Cortex of kidney (tissue), 1 donor: ENCODE data around the gene IGF1R.

Experiments used
- DNase-seq: peaks from one replicate; lab custom pipeline; 2025; lab: John Stamatoyannopoulos, UW

Gene IGF1R

DNA sequence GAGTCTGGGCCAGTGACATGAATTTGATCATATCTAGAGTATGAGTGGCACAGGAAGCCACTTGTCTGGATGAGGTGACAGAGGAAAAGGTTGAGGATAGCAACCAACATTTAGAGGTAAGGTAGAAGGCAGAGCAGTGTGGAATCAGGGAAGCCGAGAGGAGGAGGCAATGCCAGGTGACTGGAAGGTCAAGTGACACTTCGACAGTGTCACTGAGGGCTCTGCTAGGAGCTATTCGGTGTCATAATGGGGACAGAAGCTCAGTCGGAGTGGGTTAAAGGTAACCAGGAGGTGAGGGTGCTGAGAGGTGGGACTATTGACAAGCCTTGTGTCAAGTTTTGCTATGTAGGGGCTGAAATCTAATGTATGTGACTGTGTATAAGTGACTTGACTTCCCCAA is 56.7 kb downstream of the IGF1R start:
- no peak for DNase-seq

DNA sequence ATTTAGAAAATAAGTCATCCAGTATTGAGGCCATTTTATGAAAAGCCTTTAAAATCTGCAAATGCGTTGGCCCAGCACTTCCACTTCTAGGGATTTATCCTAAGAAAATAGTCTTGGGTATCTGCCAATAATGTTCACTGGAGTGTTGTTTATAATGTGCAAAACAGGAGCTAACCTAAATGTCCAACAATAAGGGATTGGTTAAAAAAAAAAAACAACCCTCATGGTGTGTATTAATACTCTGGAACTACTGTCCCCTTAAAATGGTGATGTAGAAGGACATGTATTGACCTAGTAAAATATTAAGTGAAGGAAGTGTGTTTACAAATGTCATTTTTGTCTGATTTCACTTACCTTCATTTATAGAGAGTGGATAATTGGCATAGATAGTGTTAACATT is 58.0 kb downstream of the IGF1R start:
- no peak for DNase-seq

DNA sequence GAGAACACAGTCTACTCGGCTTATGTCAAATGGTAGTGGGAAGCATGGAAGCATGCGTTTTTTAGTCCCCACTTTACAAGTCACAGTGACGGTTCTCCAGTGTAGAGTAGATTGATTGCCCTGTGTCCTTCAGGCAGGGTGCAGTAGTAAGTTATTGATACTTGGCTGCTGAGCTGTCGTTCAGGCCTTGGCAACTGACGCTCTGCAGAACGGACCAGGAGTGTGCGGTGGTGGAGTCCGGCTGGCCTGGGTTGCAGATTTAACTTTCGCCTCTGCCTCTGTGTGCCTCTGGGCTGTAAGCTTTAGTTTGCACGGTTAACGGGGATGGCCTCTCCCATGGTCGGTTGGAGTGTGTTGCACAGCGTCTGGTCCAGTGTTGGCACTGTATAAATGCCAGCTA is 58.6 kb downstream of the IGF1R start:
- no peak for DNase-seq

DNA sequence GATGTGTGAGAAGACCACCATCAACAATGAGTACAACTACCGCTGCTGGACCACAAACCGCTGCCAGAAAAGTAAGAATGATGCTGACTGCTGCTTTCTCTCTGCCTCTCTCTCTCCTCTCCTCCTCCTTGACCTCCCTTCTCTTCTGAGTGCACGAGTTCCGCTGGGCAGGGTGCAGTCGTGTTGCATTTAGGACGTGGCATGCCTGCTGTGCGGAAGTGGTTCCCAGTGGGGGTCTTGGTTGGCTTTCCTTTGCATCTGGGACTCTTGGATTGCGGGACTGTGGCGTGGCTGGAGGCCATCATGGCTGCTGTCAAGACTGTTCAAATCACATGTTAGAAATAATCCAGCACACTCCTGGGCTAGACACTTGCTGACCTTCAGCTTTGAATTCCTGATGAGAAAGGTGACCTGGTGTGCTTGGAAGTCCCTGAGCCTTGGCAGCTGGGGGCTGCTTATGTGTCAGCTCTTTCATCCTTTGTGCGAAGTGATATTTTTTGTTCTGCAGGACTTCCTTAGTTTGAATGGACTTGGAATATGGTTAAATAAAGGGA is 59.8 kb downstream of the IGF1R start:
- DNase-seq = no peak

DNA sequence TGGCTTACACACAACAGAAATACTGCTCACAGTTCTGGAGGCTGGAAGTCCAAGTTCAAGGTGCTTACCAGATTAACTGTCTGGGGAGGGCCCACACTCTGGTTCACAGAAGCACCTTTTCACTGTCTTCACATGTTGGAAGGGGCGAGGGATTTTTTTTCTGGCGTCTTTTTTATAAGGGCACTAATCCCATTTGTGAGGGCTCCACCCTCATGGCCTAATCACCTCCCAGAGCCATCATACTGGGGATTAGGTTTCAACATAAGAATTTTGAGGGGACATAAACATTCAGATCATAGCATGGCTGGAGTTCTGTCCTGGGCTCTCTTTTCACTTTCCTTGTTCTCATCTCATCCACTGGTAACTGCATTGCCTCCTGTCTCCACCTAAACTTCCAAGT is 63.5 kb downstream of the IGF1R start:
- DNase-seq = no peak

DNA sequence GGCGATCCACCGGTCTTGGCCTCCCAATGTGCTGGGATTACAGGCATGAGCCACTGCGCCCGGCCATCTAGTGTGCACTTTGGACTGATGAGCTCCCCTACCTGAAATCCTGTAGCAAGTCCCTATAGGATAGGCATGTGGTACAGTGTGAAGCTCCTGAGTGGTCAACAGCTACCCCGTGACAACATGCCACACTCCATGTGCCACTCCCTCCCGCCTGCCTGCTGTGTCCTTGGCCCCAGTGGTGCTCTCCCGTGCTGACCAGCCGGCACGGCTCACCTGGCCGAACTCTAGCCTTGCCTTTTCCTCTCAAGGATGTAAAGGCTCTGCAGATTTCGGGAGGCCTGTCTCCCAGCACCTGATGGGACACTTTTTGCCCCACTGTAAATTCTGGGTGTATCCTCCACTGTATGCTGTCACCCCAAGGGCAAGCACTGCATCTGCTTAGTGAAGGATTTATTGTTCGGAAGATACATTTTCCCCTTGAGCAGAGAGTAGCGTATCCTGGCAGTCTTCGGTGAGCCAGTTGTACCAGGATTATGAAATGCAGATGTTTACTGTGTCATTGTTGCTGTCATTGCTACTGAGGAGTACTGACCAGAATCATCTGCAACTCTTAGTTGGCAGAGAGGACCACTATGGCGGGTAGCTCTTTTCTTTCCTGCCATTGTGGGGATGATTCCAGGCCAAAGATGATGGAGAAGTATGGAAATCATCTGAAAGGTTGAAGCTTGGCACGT is 64.7 kb downstream of the IGF1R start:
- DNase-seq = no peak

DNA sequence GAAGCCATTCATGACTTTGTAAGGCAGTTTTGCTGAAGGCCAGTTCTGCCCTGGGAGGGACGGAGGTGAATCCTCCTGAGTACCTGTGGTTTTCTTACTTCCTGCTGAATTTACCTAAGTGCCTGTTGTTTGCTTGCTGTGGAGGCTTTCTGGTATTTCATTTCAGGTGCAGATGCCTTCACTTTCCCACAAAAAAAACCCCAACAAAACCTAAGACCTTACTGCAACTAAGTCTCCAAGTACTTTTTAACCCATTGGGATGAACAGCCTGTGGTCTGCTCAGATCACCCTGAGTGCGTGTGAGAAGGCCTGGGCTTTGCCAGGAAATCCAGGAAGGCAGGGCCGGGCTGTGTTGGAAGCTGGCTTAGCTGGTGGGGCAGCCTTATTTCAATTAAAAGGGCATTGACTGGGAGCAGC is 65.3 kb downstream of the IGF1R start:
- no peak for DNase-seq

DNA sequence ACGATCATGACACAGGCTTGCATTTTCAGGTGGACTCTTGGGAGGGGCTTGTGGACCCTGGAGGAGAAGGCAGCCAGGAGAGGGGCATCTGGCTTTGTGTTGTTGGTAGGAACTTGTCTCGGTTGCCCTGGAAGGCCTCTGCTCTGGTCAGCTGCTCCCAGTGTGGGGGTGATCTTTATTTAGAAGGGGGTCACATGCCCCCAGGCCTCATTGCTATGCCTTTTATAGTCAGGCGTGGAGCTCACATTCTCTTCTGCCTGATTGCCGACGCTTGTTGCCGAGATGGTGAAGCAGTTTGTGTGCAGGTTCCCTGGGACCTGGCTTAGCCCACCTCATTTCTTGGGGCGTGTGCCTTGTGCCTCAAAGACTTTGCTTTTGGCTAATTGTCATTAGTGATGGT is 66.6 kb downstream of the IGF1R start:
- DNase-seq = no peak

DNA sequence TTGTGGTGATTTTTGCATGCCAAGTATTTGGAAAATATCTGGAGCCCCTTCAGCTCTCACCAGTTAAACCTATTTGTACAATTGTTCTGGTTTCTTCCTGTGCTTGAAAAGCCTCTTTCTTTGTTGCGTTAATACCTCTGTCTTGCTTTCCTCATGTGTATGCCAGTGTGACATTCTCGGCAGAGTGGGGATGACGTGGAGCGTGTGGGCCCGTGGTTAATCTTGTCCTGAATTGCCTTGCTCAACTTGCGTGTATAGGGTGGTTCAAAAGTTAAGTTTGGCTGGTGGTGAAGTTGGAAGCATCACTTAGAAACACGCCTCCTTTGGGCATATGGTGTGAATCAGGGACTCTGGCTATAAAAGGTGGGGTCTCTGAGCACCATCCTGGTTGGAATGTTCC is 67.1 kb downstream of the IGF1R start:
- DNase-seq = no peak

DNA sequence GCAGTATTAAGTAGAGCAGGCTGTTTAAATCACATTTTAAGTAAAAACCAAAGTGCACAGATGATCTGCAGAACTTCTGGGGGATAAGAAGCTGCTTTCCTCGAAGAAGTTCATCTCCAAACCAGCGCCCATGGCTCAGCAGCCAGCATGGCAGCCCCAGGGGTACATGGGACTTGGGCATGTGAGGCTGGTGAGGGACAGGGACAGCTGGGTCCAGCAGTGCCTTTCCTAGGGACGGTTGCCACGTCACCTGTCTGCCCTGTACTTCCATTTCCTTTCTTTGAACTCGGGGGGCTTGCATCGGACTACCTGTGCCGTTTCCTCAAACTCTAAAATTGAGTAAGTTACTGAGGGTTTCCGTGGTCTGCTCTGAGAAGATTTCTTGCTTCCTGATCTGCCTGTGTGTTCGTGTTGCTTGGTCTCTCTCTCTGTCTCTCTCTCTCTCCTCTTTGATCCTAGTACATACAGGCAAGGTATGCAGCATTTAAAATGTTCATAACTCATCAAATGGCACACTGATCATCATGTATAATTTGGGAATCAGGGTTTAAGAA is 67.6 kb downstream of the IGF1R start:
- no peak for DNase-seq

DNA sequence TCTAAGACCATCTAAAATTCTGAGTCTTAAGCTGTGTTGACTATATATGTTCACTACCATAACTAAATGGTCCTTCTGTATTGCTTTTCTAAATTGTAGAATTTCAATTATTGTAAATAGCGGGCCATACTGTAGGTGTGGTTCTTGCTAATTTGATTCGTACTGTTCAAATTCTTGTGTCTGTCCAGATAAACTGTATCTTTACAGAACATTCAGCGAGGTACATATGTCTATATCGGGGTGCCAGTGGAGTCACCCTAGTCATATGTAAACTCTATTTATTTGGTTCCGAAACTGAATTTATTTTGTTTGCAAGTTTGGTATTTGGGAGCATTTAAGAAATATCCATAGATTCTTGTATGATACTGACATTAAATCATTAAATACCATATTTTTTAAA is 69.0 kb downstream of the IGF1R start:
- no peak for DNase-seq

DNA sequence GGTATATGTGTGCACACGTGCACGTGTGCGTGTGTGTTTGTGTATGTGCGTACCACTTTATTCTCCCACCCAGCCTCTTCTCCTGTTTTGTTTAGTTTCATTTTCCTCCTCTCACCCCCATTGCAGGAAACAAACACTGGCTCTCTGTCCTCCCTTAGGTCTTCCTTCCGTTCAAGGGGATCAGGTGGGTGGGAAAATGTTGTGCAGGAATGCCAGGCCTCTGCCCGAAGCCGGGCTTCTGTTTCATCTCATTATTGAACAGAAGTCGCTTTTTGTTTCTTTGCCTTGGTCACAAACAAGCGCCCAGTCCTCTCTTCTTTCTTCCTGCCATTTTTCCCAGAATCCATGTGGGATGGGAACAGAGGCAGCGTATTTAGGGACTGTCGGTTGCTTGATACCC is 69.6 kb downstream of the IGF1R start:
- no peak for DNase-seq

DNA sequence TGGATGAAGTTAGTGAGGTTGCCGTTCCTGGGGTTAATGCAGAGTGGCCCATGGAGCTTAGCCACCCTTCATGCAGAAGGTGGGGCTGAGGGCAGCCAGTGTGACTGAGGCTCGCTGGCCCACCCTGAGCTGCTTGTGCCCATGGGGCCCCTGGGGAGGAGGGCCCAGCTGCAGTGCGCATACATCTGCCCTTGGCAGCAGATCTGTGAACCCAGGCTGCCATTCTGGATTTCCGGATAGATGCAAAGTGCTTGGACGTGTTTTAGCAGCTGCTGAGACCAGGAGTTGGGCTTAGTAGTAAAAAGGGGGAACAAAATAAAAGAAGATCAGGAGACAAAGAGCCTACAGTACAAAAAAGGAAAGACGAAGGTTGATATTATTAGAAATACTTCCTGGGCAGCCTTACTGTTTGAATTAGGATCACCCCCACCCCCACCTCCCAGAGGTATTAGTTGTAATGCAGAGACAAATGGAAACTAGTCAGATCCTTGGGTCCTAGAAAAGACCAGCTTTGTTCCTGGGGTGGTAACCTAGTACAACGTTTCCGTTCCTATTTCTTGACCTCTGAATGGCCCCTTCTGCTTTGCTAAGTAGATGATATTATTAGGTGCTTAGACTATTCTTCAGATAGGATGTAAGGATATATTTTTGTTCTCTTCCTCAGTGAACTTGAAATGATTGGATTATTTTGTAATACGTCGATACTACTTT is 70.2 kb downstream of the IGF1R start:
- DNase-seq = no peak

DNA sequence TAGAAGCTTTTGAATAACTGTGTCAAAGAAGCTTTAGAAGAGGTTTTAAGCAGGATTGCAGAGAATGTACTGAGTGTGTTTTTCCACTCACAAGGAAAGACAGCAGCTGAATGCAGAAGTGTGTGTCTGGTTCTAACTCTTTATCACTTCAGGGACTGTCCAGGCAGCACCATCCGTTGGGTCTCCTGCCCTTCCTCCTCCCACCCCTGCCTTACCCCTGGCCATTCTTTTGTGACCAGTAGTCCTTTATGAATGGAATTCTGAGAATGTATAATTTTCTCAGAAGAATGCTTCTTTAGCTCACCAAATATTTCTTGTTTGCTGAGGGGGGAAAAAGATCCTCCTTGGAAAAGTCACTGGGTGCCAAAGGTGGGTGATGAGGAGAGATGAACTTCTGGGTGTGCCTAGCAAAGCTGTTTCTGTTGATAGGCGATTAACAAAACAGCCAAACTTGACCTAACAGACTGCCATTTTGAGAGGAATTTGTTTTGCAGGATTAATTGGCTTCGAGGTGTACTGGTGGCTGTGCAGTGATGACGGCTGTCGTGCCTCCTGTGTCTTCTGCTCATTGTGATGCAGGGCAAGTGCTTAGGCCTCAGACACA is 70.9 kb downstream of the IGF1R start:
- no peak for DNase-seq

DNA sequence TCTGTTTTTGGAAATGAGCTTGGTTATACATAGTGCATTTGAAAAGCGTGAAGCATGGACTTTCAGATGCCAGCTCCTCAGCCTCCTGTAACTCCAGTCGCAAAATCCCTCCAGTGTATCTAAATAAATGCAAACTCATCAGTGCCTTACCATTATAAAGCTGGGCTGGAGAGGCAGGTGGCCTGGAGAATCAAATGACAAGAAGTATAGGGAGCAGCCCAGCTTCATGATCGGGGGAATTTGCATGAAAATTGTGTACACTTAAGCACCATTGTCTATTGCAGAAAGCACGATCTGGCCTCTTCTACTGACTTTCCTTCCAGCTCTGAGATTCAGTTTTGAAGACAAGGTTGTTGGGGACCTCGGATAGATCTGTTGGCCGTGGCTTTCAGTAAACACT is 71.7 kb downstream of the IGF1R start:
- no peak for DNase-seq

DNA sequence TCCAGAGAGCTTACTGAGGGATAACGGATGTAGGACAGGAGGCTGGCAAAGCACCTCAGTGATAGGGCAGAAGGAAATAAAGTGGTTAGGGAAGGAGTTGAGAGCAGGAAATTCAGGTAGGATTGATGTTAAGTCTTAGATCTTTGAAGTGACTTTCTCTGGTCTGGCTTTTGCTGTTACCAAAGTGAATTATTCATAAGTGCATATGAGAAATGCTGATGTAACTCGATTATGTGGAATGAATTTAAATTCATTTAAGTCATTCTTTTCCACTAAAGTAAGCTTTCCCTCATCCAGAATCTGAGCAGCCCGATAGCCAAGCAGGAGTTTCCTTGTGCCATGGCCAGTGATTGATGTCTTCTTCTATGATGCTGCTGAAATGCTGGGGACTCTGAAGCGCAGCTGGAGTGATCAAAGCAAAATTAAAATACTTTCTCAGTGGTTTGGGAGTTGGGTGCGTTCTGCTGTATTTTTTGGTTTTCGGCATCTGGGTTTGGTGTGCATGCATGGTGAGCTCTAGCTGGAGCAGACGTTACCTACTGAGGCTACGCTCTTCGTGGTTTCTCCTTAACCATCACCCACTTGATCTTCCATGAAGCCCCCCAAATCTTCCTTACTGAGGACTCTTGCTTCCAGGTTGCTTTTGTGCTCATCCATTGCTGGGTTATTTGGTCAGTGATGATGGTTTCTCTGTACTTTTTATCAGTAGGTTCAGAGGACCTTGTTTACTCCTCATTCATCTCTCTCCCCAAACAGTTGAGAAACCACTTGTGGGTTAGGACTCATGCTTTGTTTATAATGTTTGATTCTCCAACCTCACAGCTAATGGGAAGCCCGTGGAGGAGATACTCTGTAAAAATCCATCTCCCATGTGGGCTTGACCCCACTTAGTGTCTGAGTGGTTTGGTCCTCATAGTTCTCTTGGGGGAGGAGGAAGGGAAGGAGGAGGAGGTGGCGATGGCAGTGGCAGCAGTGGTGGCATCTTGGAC is 72.5 kb downstream of the IGF1R start:
- DNase-seq = no peak

DNA sequence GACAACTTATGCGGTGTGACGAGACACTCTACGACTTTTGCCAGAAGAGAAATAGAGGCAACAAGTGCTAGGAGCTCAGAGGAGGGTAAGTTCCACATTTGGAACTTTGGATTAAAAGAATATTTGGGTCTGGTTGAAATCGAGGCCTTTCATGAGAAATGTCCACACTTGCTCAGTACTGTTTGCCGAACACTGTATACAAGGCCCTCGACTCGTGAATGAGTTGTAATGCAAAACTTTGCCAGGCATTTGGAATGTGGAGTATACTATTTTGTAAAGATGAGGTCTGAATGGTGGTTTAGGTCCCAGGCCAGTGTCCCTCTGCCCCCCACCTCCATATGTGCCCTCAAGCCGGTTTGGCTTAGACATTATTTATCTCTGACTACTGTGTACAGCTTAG is 73.9 kb downstream of the IGF1R start:
- no peak for DNase-seq

DNA sequence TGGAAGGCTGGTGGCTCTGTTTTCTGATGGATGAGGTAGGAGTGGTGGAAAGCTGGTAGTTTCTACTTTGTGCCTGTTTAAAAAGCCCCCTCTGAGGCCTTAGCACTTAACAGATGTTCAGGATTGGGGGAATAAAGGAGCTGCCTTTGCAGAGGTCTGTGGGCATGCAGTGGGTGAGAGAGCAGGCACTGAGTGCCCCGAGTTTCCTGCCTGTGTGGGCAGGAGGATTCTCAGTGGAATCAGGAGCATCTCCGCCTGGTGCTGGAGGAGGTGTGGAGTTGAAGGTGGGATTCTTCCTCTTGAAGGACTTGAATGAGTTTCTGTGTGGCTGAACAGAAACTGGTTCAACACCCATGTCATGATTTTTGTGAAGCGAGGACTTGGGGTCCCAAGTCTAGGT is 74.3 kb downstream of the IGF1R start:
- DNase-seq = no peak

DNA sequence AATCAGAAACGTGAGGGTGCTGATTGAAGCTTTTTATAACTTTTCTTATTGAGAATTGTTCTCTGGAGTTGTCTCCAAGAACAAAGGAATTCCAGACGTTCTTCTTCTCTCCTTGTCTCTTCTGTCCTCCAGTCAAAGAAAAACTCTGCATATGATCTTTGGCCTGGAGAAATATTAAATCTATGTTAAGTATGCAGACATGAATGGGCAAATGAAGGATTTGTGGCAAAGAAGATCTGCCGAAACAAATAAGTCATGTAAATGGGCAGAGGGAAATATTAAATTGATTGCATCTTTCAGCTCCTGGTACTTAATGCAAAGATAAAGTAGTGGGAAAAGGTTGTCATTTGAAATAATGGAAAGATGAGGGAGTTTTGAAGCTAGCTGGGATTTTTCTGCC is 74.9 kb downstream of the IGF1R start:
- DNase-seq = no peak

DNA sequence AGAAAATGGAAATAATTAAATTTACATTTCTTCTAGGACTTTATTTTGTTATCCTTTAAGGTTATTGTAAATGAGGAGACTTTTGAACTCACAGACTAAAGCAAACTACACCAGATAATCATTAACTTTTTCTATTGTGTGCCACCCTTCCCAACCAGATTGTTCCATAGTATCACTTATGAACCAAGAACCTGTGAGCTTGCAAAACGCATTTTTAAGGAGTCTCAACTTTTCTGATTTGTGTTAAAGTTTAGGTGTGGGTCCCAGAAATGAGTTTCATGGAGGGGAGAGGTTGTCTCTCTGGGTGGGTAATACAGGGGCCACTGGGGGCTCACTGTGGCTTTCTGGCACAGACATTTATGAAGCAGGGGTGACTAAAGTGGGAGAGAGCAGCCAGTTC is 75.7 kb downstream of the IGF1R start:
- no peak for DNase-seq

DNA sequence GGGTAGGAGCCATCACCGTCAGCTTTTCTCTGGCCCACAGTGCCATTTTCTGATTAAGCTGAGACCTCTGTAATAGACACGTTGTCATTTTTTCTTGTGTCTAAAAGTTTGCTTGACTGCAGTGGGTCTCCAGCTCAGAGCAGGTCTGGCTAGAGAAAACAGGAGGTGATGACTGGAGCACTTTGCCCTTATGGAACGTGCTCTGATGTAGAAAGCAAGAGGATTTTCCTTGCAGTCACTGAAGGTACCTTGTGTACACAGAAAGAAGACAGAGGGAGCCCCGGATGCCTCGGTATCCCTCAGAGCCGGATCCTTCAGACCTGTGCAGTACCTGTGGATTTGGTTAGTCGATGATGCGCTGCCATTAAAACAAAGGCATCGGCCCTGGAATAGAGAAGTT is 76.2 kb downstream of the IGF1R start:
- DNase-seq = no peak

DNA sequence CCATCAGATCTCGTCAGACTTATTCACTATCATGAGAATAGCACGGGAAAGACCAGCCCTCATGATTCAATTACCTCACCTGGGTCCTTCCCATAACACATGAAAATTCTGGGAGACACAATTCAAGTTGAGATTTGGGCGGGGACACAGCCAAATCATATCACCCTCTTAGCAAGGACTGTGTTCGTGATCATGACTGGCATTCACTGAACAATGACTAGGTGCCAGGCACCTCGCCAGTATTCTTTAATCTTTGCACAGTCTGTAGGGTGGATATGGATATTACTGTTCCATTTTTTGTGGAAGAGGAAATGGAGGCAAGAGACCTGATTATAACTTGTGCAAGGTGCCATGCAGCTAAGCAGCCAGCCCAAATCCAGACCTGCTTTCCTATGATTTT is 77.5 kb downstream of the IGF1R start:
- DNase-seq = no peak
